AG08395 (cell line): Measurements from ENCODE around the gene TMEM163.
"Not testable (repeated sequence)": the region's sequence is repeated elsewhere in the genome, so short reads cannot be mapped to it uniquely, and the experiment has no call there.

Experiments used
- DNase-seq: peaks from one replicate; pipeline ENCODE4 v3.0.0; 2012; ENCODE audit warnings: mixed read lengths, low spot score

TMEM163 gene

DNA sequence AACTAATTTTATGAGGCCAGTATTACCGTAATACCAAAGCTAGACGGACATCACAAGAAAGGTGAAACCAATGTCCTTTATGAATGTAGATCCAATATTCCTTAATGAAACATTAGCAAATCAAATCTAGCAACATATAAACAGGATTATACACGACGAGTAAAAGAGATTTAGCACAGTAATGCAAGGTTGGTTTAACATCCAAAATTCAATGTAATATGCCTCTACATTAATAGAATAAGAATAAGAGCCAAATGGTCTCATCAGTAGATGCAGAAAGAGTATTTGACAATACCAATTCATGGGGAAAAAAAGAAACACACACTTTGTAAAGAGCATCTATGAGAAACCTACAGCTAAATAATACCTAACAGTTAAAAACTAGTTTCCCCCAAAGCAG is 99.5 kb downstream of the TMEM163 start:
- no peak for DNase-seq

DNA sequence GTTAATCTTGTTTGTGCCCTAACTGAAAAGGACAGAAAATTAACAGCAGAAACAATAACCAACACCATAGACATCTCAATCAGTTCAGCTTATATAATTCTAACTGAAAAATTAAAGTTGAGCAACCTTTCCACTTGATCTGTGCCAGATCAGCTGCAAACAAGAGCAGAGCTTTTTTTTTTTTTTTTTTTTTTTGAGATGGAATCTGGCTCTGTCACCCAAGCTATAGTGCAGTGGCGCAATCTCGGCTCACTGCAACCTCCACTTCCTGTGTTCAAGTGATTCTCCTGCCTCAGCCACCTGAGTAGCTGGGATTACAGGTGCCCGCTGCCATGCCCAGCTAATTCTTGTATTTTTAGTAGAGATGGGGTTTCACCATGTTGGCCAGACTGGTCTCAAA is 103.3 kb downstream of the TMEM163 start:
- DNase-seq: not testable (repeated sequence)

DNA sequence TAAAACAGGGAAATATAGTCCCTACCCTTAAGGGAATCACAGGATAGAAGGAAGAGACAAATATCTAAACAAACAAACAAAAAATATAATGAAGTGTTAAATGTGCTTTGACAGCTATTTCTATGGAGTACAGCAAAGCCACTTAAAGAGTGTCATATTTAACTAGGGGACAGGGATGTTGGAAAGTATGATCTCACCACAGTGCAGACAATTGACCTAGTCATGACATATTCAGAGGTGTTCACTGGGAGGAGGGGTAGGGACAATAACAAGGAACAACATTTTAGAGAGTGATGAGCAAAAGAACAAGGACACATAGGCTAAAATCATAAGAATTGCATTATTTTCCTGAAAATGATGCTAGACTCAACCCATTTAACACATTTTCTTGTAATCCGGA is 107.5 kb downstream of the TMEM163 start:
- no peak for DNase-seq

DNA sequence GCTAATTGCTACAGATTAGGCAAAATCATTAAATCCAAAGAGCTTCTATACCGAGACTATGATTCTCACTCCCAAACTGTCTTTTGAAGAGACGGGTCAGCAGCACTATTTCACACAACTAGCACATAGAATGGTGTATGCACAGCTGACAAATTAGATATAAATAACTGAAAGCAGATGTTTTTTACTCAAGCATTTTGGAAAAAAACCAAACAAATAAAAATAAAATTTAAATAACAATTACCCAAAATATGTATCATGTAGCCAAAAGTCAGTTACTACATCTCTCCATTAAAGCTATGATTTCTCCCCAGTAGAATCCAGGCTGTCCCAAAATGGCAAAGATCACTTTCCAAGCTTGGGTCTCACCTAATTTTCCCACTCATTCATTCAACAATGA is 107.9 kb downstream of the TMEM163 start:
- no peak for DNase-seq

DNA sequence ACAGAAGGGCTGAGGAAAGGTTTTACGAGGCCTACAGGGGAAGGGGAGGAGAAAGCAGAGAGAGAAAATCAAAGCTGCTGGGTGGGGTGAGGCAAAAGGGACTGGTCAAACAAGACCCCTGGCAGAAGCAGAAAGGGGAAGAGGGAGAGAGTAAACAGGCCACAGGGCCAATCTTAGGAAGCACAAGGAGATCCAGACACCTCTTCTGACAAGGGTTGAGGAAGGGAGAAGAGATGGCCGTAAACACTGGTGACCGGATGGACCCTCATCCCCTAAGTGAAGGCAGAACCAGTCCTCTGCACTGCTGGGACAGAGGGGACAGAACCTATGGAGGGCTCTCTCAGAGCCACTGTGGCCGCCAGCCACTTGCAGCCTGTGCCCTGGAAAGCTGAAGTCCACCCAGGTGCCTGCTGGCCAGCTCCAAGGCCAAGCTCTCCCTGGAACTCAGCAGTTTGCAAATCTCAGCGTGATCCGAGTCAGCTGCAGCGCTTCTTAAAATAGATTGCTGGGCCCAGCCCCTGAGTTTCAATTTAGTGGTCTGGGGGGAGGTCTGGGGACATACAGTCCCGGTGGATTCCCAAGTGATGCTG is 108.8 kb downstream of the TMEM163 start:
- no peak for DNase-seq

DNA sequence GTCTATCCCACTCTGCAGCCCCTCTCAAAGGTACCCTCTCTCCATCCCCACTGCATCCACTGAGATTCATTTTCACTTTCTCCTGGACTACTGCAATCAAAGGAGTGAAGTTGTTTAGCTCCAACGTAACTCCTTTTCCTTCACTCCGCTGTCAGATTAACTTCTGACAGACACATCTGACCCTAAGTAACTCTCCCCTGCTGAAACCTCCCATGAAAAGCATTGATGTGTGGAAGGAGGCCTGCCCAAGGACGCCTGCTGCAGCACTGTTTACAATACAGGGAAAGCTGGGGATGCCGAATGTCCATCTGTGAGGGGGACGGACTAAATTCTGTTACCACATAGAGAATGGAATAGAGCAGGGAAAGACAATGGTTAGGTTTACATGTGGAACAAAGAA is 114.8 kb downstream of the TMEM163 start:
- DNase-seq: no peak

DNA sequence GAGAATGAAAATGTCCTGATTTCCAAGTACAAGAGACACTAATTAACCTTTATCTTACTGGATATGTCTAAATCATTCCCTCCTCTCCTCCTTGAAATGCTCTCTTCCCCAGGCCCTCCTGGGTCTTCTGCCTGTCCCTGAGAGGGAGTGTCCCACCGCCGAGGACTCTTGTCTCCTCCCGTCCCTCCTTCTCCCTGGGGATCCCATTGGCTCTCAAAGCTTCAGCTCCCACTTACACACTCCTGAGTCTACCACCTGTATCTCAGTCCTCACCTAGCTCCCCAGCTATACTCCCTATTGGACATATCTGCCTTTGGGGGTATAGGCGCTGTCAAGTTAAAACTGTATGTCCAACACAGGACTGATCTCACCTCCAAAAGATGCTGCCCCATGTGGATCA is 116.1 kb downstream of the TMEM163 start:
- DNase-seq: no peak

DNA sequence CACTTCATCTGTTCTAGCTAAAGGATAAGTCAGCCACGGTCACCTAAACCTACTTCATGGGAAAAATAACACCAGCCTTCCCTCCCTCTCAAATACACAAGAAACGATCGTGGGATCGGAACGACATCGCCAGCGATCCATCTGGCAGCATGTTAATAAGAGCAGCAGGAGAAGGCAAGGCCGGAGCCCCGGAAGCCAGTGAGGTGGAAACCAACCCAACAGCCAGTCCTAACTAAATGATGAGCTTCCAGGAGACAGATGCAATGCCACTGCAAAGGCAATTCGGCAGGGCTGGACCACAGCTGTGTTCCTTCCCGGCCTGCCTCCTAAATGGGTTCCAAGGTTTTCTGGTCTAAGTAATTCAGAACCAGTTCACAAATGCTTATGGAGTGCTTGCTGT is 117.5 kb downstream of the TMEM163 start:
- no peak for DNase-seq

DNA sequence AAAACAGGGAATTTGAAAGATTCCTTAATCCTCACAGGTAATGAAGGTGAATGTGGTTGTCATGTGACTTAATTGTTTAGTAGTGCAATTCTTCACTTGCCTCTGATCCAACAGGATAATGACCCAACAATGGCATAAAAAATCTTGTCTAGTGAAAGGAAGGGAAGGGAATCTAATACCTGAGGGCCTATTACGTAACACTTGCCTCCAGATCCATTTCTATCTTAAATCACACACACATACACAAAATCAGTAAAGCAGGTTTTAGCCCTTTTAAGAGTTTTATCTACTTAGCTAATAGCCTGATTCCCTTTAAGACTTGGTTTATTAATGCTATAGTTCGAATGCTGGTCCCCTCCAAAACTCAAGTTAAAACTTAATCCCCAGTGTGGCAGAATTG is 118.6 kb downstream of the TMEM163 start:
- no peak for DNase-seq

DNA sequence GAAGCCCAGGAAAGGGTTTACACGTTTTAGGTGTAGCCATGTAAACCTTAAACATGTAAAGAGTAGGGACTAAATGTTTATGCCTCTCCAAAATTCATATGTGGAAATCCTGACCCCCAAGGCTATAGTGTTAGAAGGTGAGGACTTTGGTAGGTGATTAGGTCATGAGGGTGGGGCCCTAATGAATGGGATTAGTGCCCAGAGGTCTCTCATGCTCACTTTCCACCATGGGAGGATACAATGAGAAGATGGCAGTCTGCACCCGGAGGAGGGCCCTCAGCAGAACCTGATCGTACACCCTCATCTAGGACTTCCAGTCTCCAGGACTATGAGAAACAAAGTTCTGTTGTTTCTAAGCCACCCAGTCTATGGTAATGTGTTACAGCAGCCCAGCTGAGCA is 119.6 kb downstream of the TMEM163 start:
- no peak for DNase-seq

DNA sequence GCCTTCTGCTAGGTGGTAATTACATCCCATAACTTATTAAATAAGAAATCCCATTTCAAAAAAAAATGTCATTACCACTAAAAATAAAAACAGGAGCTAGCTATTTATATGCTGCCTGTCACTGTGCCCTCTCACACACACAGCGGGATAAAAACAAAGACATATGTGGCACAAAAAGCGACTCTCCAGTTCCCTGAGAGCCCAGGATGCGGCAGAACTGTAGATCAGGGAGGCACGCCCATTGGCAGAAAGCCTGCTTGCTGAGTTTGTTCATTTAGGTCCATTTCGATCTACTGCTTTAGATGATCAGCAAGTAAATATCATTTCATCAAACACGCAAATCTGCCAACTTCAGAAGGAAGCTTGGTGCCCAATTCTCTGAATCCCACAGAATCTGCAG is 124.4 kb downstream of the TMEM163 start:
- DNase-seq: no peak

DNA sequence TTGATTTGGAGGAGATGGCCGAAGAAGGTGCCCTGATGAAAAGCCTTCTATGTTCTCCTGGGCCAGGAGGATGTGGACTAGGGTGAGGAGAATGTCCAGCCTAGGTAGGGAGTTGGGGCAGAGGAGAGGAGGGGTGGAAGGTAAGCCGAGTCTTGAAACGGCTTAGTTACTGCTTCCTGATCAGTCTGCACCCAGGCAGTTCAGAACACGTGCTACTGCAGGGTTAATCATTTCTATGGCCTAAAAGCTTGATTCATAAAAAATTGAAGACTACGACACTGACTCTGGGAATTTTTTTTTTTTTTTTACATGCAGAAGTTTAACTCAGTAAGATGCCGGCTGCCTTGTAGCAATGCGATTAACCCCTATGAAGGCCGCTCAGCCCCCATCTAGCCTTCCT is 125.3 kb downstream of the TMEM163 start:
- no peak for DNase-seq

DNA sequence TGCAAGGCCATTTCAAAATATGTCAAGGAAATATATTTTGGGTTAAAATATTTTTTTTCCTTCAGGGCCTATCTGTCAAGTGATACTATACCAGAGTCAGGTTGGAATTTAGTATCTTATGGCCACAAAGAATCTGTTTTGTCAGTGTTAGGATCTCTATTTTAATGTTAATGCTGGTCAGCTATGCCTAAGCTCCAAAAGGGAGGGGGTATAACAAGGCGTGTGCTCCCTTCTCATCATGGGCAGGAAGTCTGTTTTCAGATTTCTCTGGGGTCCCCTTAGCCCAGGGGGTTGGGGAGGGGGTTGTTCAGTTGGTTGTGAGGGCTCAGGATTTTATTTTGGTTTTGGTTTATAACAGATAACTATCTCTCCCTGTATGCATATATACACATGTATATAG is 126.4 kb downstream of the TMEM163 start:
- DNase-seq: no peak

DNA sequence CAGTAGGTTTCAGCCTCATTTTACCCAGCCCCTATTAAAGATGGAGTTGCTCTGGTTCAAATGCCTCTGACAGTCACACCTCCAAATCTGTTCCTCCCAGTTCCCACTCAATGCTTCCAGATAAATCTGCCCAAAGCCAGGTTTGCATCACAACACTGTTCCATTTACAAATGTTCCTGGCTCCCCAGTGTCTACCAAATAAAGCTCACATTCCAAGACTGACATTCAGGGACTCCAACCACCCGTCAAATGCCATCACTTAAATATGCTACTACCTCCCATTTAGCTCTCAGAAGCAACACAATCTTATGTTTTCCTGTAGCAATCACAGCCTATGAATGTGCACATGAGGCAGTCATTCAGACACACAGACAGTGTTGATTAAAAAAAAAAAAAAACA is 127.3 kb downstream of the TMEM163 start:
- no peak for DNase-seq

DNA sequence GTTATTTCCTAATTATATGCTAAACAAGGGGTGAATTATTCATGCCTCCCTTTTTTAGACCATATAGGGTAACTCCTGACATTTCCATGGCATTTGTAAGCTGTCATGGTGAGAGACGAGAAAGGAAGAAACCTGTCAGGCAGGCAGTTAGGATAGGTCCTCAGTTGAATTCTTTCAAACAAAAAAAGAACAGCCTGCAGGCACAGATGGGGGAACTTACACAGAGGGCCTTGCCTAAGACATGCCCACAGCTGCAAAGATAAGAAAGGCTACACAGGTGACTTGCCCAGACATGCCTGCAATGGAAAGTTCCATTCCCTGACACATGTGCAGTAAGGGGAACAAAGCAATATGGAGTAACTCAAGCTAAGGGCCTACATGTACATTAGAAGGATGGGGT is 128.1 kb downstream of the TMEM163 start:
- DNase-seq: no peak

DNA sequence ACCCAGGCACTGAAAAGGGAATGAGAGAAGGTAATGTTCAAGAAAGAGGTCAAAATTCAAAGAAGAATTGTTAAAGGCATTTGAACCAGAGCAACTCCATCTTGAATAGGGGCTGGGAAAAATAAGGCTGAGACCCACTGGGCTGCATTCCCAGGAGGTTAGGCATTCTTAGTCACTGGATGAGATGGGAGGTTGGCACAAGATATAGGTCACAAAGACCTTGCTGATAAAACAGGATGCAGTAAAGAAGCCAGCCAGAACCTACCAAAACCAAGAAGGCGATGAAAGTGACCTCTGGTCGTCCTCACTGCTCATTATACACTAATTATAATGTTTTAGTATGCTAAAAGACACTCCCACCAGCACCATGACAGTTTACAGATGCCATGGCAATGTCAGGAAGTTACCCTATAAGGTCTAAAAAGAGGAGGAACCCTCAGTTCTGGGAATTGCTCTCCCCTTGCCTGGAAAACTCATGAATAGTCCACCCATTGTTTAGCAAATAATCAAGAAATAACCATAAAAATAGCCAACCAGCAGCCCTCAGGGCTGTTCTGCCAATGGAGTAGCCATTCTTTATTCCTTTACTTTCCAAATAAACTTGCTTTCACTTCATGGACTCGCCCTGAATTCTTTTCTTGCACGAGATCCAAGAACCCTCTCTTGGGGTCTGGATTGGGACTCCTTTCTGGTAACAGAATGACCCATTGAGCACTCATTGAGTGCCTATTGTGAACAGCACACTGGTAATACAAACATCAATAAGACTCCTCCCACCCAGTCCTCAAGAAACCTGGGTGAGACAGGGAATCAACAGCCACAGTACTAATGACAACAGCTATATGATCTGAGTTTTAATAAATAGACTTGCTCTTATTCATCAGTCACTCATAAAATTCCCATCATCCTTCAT is 129.4 kb downstream of the TMEM163 start:
- DNase-seq: not testable (repeated sequence)

DNA sequence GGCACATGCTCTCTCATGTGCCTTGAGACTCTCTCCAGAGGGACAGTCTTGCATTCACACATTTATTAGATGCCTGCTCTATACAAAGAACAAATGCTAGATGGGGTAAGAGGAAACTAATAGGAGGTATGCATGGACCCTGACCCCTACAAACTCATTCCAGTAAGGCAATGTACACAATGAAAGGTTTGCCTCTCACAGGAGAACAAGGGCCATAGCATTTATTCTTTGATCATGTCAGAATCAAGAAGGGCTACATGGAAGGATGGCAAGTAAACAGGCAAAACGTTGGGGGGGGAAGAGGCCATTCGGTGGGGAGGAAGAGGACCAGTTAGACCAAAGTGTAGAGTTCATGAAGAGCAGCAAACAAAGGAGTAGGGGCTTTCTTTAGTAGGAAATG is 130.2 kb downstream of the TMEM163 start:
- no peak for DNase-seq

DNA sequence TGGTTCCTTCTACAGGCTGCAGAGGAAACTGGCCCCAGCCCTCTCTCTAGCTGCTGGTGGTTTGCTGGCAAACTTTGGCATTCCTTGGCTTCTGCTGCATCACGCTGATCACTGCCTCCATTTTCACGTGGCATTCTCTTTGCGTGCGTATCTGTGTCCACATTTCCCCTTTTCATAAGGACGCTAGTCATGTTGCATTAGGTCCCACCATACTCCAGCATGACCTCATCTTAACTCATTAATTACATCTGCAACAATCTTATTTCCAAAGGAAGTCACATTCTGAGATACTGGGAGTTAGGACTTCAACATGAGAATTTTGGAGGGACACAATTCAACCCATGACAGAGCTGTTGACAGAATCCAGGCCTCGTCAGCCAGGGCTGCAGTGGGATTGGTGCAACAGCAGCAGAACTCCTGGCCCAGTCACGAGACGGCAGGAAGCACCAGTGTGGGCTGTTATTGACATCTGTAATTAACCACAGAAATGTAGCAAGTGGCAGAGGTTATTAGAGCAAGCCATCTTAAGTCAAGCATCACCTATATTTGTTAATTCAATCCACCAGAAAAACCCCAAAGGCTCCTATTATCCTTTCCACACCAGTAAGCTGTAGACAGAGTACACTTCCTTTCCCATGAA is 132.4 kb downstream of the TMEM163 start:
- no peak for DNase-seq

DNA sequence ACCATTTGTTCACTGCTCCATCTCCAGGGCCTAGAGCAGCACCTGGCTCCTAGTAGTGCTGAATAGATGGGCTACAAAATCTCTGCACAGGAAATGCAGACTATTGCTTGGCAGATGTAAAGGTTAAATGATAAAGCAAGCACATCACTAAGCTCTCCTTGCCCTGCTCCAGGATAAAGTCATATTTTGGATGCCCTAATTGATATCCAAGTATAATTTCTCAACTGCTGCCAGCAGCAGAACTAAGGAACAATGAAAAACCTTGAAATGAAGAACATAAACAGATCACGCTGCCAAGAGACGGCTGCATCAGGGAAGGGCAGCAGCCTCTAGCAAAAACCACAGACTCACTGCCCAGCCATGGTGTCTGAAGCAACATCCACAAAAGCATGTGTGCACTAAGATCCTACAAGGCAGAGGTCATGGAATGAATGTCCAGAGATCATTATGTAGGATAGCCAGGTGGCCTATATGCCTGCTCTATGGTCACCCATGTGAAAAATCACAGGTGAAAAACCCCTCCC is 134.7 kb downstream of the TMEM163 start:
- no peak for DNase-seq

DNA sequence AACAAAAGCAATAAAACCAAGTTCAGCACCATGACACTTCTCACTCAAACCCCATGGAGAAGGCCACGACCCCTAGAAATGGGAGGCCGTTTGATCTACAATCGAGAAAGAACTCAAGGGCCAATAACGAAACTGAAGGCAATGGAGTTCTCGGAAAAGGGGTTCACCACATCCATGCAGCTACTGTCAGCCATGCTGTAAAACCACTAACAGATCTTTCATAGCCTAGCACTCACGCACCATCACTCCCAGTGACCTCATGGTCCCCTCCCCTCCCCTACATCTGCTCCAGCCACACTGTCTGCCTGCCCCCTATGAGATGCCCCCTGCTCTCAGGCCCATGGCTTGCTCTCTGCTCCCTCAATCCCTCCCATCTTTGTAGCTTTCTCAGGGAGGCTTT is 135.3 kb downstream of the TMEM163 start:
- no peak for DNase-seq

DNA sequence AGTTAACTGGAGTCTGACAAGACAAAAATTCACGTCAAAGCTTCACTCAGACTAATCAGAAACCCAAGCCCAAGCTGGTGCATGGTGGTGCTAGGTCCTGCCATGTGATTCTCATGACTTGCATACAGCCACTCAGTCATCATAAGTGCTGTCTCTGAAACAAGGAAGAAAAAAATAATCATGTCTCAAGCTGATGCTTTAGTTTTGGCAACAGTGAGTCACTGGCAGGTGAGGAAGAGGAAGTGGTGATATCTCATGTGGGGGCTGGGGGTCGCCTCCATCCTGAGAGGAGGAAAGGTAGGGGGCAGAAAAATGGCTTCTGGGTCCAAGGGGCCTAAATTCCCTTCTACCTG is 136.3 kb downstream of the TMEM163 start:
- DNase-seq: no peak

DNA sequence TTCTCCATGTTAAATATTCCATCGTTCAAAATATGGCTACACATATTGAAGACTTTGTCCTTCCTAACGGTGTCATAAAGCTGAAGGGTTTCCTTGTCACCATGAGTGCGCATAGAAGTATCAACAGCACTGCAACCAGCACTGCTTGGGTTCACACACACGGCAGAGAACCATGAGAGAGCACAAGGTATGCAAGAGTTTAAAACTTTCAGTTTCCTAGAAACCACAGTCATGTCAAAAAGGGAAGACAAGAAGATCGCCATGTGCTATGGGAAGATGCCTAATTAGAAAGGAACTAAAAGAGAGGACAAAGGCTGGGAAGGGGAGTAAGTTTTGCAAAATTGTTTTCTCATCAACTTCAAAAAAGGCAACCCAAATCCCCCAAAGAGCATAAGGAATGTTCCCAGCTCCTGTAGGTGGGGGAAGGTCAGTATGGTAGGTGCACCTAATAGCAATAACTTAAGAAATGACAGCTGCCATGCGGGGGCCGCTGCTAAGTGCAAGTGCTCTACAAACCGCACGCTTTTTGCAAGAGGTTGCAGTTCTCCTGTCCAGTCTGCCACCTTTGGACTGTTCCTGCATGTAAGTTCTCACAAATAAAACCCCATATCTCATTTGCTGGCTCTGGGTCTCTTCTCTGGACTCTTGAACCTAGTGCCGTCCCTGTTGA is 136.8 kb downstream of the TMEM163 start:
- no peak for DNase-seq

DNA sequence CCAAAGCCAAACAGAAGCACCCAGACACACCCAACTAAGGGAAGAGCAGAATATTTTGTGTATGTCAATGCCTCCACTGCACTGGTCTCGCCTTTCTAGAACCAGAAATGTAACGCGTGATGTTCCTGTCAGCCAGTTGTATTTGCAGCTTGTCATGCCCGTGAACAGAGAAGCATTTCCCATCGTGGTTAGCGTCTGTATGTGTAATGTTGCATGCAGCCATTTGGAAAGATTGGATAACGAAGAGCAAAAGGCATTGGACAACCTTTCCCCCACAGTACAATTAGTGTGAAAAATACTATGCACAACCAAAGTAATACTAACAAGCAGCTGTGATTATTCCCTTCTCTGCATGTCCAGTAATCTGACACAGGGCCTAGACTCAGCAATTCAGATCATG is 140.5 kb downstream of the TMEM163 start:
- DNase-seq: no peak
